ENCODE data around the gene NGF. TPM values are rescaled to one million over a fixed set of nuclear protein-coding genes. Genes with fewer than 3 reads are reported as not detected.

The NGF gene
- polyA plus RNA-seq, 1 donor: 1.4 TPM

DNA sequence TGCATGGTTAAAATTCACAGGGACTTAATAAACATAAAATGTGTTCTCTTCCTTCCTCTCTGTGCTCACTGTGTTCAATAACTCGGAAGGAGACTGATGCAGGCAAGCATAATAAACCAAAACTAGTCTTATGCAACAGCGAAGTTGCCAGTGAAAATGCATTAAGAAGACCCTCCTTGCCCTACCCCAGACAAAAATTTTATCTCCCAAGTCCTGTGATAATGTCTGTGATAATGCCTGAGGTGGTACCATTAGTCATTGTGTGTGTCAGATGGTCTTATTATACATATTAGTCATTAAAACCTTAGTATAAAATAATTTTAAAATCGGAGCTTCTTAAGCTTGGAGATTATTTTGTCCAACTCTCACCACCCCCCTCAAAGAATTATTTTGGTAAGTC lies 97.8 kb downstream of the NGF start:
- Histone ChIP-seq H3K4me3 (ENCODE audit: low read length) (no peak overlapping the region), H3K9me3 (ENCODE audit: control insufficient read depth, low read depth, low read length) (peaks cover 2% of the 10 kb centered on the region), H3K27me3 (ENCODE audit: control insufficient read depth, insufficient read depth, low read length) (no peaks in the 10 kb centered on the region), H3K36me3 (ENCODE audit: control insufficient read depth, insufficient read depth, low read length) (no peaks in the 10 kb centered on the region), H3K4me1 (ENCODE audit: control insufficient read depth, insufficient read depth, low read length) (peaks cover 2% of the 10 kb centered on the region), H3K27ac (ENCODE audit: low read length) (no peak overlapping the region)
- WGBS (ENCODE audit: insufficient coverage, low lambda C conversion rate): no CpG with 5 or more reads among the region's 3 CpGs
- DNase-seq: no peak

DNA sequence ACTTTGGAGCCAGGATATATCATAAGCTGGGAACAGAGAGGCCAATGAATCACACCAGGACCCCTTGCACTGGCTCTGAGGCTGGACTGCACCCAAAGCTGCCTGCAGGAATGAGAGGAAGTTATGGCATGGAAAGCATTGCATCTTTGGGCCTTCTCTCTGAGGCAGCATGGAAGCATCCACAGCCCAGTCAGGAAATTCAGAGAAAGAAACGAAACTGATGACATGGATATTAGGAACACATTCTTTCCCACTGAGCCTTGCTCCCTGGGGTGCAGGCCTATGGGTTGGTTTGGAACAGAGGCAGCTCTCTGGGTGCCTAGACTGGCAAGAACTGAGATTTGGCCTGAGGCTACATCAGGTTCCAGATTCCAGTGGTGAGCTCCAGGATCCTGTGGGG lies 98.6 kb downstream of the NGF start:
- Histone ChIP-seq H3K27ac (ENCODE audit: low read length) (no peak overlapping the region), H3K36me3 (ENCODE audit: control insufficient read depth, insufficient read depth, low read length) (no peaks in the 10 kb centered on the region), H3K27me3 (ENCODE audit: control insufficient read depth, insufficient read depth, low read length) (no peaks in the 10 kb centered on the region), H3K9me3 (ENCODE audit: control insufficient read depth, low read depth, low read length) (peaks cover 2% of the 10 kb centered on the region), H3K4me1 (ENCODE audit: control insufficient read depth, insufficient read depth, low read length) (peaks cover 2% of the 10 kb centered on the region), H3K4me3 (ENCODE audit: low read length) (no peak overlapping the region)
- WGBS (ENCODE audit: insufficient coverage, low lambda C conversion rate): 100% methylated on average over 1 of the region's 1 CpG
- DNase-seq: no peak

DNA sequence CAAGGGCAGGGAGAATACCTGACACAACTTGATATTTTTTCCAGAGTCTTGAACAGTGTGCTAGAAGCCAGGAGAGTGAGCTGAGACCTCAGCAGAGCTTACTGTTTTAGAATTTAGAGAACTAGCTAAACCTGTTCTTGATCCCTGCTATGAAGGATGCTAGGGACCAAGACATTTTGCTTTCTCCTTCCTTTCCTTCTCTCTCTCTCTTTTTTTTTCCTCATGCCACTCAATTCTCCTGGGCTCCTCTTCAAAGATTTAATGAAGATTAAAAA lies 99.0 kb downstream of the NGF start:
- no peak for DNase-seq
- Histone ChIP-seq H3K27ac (ENCODE audit: low read length) (no peak overlapping the region), H3K4me3 (ENCODE audit: low read length) (no peak overlapping the region), H3K36me3 (ENCODE audit: control insufficient read depth, insufficient read depth, low read length) (no peaks in the 10 kb centered on the region), H3K4me1 (ENCODE audit: control insufficient read depth, insufficient read depth, low read length) (peaks cover 2% of the 10 kb centered on the region), H3K27me3 (ENCODE audit: control insufficient read depth, insufficient read depth, low read length) (no peaks in the 10 kb centered on the region), H3K9me3 (ENCODE audit: control insufficient read depth, low read depth, low read length) (peaks cover 2% of the 10 kb centered on the region)

GRCh38 chr1:115238336-115239147 lies 99.5 kb downstream of the NGF start:
- no peak overlapping the region for H3K4me3 ChIP-seq (ENCODE audit: low read length)
- no peaks in the 10 kb centered on the region for H3K9me3 ChIP-seq (ENCODE audit: control insufficient read depth, low read depth, low read length)
- H3K36me3 ChIP-seq (ENCODE audit: control insufficient read depth, insufficient read depth, low read length): no peaks in the 10 kb centered on the region
- no peak for DNase-seq
- no peak overlapping the region for H3K27ac ChIP-seq (ENCODE audit: low read length)
- peaks cover 2% of the 10 kb centered on the region for H3K4me1 ChIP-seq (ENCODE audit: control insufficient read depth, insufficient read depth, low read length)
- H3K27me3 ChIP-seq (ENCODE audit: control insufficient read depth, insufficient read depth, low read length): no peaks in the 10 kb centered on the region
- WGBS (ENCODE audit: insufficient coverage, low lambda C conversion rate): 100% methylated on average over 1 of the region's 5 CpGs

GRCh38 chr1:115237507-115237906 lies 100.5 kb downstream of the NGF start:
- Histone ChIP-seq H3K9me3 (ENCODE audit: control insufficient read depth, low read depth, low read length) (no peaks in the 10 kb centered on the region), H3K36me3 (ENCODE audit: control insufficient read depth, insufficient read depth, low read length) (no peaks in the 10 kb centered on the region), H3K4me3 (ENCODE audit: low read length) (no peak overlapping the region), H3K27me3 (ENCODE audit: control insufficient read depth, insufficient read depth, low read length) (no peaks in the 10 kb centered on the region), H3K4me1 (ENCODE audit: control insufficient read depth, insufficient read depth, low read length) (peaks cover 2% of the 10 kb centered on the region), H3K27ac (ENCODE audit: low read length) (no peak overlapping the region)
- DNase-seq: no peak
- 90% methylated on average over 1 of the region's 5 CpGs for WGBS (ENCODE audit: insufficient coverage, low lambda C conversion rate)

- 10% methylated on average over 2 of the region's 4 CpGs for WGBS (ENCODE audit: insufficient coverage, low lambda C conversion rate)
- Histone ChIP-seq H3K4me1 (ENCODE audit: control insufficient read depth, insufficient read depth, low read length) (peaks cover 2% of the 10 kb centered on the region), H3K36me3 (ENCODE audit: control insufficient read depth, insufficient read depth, low read length) (no peaks in the 10 kb centered on the region), H3K9me3 (ENCODE audit: control insufficient read depth, low read depth, low read length) (no peaks in the 10 kb centered on the region), H3K27ac (ENCODE audit: low read length) (no peak overlapping the region), H3K4me3 (ENCODE audit: low read length) (no peak overlapping the region), H3K27me3 (ENCODE audit: control insufficient read depth, insufficient read depth, low read length) (no peaks in the 10 kb centered on the region)
- DNase-seq: peak in 1 of 2 donors; percentile 75
Observed at GRCh38 chr1:115237023-115237422, 101.0 kb downstream of the NGF start.

Other genes starting within 250 kb of the NGF start
- gene TSPAN2, start 248.7 kb downstream of the NGF start, polyA plus RNA-seq: 14.0 TPM